ENCODE measurements around the gene ZNF654.

GRCh38 chr3:88141458-88142083, 82.5 kb downstream of the ZNF654 start:
- TF ChIP-seq ZNF274 (IDR thresholded peaks at IDR 0.05; ENCODE audit: low read depth, low read length) (no peak), YY1 (IDR thresholded peaks at IDR 0.05; ENCODE audit: insufficient read depth, insufficient read length) (no peak), SUZ12 (IDR thresholded peaks at IDR 0.05; ENCODE audit: extremely low read depth, insufficient read depth, insufficient read length) (no peak)

Measured in NT2/D1 (cell line).